HG03354 (cell line): ENCODE results near the gene PWWP2B.

Experiments
- ATAC-seq: cut with Tn5 transposase; IDR thresholded peaks from one replicate; pipeline ENCODE4 v1.9.1; 2021; ENCODE audit warnings: mild to moderate bottlenecking; ENCODE audit not compliant: unreplicated experiment, poor library complexity, severe bottlenecking

Gene PWWP2B

DNA sequence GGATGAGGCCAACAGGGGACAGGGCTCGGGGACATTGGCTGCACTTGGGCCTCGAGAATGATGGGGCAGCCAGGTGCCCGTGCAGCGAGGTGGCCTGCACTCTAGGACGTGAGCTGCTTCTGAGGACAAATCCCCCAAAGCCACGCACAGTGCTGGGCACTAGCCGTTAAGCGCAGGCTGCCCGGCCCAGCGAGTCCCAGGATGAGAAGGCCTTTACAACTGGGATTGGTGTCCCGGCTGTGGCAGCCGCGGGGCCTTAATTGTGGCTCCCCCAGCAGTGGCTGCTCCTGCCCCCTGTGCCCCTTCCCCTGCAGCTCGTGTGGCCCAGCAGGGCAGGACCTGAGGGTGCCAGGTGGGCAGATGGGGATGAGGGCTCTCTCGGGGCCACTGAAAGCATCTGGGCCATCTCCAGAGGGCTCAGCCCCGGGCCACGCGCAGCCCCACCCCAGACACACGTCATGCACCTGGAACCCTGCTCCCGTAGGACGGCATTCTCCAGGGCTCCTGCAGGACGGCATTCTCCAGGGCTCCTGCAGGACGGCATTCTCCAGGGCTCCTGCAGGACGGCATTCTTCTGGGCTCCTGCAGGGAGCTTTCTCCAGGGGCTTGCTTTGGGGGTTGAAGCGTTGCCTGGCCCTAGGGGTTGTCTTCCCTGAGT, 6.6 kb downstream of the PWWP2B start:
- ATAC-seq: no peak

DNA sequence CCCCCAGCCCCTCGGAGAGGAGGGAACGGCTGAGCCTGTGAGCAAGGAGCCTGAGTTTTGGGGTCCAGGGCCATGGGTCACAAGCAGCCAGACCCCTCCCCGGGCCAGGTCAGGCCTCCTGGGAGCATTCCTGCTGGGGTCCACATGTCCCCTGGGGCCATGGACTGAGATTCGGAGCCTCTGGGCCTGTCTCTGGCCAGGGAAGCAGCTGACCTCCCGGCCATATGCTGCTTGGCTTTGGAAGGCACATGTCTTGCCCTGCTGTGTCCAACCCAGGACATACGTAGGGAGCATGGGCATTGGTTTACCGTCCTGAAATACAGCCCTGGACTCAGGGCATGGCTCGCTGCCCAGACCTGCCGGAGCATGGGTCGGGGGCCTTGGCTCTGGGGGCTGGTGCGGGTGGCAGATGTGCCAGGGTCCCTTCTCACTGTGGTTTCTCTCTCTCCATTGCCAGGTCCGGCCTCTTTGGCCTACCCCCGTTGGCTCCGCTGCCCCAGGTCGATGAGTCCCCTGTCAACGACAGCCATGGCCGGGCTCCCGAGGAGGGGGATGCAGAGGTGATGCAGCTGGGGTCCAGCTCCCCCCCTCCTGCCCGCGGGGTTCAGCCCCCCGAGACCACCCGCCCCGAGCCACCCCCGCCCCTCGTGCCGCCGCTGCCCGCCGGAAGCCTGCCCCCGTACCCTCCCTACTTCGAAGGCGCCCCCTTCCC, 7.3 kb downstream of the PWWP2B start:
- ATAC-seq: no peak

DNA sequence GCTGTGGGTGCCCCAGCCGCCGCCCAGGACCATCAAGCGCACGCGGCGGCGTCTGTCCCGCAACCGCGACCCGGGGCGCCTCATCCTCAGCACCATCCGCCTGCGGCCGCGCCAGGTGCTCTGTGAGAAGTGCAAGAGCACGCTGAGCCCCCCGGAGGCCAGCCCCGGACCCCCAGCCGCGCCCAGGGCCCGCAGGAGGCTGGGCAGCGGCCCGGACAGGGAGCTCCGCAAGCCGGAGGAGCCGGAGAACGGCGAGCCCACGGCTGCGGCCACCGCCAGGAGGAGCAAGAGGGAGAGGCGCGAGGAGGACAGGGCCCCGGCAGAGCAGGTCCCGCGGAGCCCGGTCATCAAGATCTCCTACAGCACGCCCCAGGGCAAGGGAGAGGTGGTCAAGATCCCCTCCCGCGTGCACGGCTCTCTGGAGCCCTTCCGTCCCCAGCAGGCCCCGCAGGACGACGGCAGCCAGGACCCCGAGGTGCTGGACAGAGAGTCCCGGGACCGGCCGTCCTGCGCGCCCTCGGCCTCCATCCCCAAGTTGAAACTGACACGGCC, 8.0 kb downstream of the PWWP2B start:
- ATAC-seq: no peak

DNA sequence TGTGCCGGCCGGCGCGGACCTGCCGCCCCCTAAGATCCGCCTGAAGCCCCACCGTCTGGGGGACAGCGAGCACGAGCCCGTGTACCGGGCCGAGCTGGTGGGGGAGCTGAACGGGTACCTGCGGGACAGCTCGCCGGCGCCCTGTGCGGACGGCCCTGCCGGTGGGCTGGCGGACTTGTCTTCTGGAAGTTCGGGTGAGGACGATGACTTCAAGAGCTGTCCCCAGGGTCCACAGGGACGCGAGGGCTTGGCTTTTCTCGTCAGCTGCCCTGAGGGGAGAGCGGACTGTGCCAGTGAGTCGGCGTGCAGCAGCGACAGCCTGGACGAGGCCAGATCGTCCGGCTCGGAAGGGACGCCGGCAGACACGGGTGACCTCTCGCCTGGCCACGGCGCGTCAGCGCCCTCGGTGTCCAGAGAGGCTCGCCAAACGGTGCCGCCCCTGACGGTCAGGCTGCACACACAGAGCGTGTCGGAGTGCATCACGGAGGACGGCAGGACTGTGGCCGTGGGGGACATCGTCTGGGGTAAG, 8.5 kb downstream of the PWWP2B start:
- no peak for ATAC-seq

DNA sequence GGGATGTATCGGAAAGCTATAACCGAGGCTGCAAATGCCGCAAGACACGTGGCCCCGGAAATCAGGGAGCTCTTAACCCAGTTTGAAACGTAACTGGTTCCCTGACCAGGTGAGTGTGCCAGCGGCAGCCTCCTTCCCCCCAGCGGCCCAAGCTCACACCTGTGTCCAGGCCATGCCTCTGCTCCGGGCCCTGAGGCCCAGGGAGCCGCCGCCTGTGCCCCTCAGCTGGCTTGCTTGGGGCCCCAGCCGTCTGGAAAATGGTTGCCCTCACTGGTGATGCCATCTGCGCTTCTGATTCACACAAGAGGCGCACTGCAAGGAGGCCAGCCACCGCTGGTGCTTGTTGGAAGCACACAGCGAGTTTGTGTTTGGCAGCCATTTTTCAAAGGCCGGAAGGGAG, 9.2 kb downstream of the PWWP2B start:
- ATAC-seq: no peak

DNA sequence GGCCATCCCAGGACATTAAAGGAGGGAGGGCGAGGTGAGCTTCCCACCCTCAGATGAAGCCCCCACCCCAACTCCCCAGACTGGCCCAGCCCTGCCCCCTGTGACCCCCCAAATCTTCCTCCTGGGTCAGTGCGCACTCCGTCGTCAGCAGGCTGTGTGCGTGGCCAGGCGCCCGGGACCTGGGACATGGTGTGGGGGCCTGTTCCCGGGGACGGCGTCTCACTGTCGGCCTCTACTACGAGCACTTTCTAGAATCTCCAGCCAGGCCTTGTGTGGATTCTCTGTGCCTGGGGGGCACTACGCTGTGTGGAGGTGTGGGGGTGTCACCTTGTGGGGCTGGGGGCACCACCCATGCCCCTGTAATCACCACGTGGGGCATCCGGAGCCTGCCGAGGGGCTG, 9.8 kb downstream of the PWWP2B start:
- no peak for ATAC-seq

GRCh38 chr10:132407243-132407746, 10.3 kb downstream of the PWWP2B start:
- ATAC-seq: no peak

DNA sequence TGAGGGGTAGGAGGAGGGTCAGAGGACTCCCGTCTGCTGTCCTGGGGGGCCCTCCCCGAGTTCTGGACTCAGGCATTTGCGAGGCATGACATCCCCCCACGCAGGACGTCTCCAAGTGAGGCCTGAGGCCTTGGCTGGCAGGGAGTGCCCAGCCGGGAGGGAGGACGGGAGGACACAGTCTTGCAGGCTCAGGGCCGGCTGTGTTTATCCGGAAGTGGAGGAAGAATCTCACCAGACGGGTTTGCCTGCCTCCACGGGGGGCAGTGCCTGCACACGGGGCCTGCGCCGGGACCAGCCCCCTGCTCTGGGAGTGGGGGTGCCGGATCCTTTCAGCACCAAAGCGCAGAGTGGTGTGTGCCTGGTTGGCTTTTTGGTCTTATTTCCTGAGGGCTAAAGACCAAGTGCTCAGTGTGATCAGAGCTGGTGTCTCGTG, 10.9 kb downstream of the PWWP2B start:
- ATAC-seq: no peak

DNA sequence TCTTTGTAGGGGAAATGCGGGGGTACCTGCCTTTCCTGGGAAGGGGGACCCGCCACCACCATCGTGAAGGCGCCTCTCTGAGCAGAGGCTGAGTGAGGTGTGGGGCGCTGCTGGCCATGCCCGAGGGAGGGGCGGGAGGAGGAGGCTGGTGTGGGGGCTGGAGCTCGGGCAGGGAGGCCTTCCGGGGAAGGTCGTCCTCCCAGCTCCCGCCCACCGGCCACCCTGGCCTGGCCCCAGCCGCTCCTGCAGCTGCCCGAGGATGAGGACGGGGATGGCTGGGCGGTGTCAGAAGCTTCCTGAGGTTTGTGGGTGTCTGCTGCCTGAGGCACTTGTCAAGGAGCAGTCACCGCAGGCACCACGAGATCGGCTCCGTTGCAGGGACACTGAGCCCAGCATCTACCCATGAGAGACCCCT, 11.4 kb downstream of the PWWP2B start:
- no peak for ATAC-seq

GRCh38 chr10:132408823-132409666, 12.0 kb downstream of the PWWP2B start:
- no peak for ATAC-seq

- no peak for ATAC-seq
Measured at GRCh38 chr10:132409667-132410028, 12.6 kb downstream of the PWWP2B start.

DNA sequence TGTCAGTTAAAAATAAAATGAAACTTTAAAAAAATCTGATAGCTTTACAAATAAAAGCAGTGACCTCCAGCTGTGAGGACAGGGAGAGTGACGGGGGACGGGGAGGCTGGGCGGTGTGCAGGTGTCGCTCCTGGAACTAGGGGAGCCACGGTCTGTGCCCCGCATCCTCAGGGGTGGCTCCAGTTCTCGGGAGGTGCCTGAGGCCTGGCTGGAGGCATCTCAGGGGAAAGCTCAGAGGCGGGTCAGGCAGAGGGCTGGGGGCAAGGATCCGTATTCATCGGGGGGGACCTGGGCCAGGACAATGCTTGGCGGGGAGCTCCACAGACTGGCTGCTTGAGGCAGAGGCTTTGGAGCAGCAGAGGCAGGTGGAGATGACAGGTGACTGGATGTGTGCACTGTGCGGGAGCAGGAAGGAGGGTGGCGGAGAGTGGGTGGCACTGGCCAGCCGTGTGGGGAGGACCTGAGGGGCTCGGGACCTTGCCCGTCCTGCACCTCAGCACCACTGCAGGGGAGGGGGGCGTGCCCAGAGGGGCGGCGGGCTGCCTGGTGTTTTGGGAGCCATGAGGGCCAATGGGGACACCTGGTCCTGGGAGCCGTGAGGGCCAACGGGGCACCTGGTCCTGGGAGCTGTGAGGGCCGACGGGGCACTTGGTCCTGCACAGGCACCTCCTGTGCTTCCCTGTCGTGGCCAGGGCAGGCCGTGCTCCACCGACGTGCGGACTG, 13.2 kb downstream of the PWWP2B start:
- no peak for ATAC-seq

DNA sequence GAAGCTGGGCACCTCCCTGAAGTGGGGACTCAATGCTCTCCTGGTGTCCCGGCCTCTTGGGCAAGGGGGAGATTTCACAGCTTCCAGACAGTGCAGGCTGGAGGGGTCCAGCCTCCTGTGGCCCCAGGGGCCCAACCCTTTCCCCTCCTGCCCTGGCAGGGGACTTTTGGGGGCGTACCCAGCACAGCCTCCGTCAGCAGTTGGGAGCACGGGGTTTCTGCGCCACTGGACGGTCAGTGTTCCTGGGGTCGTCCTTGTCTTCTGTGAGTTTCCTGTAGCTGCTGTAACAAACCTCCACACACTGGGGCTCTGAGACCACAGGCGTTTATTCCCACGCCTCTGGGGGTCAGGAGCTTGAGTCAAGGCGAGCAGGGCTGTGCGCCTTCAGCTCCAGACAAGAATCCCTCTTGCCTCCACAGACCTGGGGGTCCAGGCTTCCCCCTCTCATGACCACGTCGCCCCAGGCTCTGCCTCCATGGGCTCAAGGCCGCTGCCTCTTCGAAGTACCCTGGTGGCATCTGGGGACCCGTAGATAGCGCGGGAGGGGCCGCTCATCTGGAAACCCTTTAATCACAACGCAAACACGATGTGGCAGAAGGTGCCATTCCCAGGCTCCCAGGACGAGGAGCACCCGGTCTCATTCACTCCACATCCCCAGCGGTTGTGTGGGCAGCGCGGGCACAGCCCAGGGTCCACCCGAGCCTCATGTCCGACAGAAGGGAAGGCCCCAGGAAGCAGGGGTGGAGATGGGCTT, 14.0 kb downstream of the PWWP2B start:
- no peak for ATAC-seq

- no peak for ATAC-seq
Measured at GRCh38 chr10:132411561-132412253, 14.7 kb downstream of the PWWP2B start.

GRCh38 chr10:132412316-132413192, 15.6 kb downstream of the PWWP2B start:
- no peak for ATAC-seq

DNA sequence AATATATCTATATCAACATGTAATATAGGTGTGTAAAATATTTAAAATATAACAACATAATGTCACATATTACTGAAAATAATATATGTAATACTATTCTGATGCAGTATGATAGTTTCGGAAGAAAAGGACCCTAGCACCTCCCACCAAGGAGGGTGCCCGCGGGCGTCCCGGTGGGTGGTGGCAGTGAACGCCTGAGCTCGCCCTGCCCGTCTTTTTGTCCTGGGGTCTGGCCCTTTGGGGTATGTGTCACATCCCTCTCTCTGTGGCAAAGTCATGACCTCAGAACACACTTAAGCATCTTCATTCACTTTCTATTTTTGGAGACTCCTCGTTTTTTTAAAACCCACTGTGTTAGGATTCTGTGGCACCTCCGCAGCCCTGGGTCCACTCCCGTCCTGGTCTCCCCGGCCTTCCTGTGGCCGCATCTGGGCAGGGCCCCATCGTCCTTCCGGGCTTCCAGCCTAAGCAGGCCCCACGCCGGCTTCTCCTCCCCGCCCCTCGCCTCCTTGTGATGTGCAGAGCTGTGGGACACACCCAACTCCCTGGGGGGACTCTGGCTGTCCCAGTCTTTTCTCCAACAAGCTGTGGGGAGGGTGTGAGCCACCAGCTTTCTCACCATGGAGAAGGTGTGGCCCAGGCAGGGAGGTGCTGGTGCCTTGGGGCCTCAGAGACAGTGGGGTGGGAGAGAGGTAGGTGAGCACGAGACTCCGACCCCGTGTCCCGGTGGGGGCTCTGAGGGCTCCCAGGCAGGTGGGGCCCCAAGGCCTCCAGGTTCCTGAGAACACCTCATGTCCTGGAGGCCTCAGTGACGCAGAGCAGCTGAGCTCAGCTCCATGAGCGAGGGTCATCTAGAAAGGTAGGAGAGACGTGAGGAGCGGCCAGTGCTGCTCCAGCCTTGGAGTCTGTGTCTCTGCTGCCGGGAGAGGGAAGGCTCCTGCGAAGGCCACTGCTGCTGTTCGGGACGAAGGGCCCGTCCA, 16.5 kb downstream of the PWWP2B start:
- ATAC-seq: no peak
